Measurements from ENCODE around the gene TOMT. TPM values are rescaled to one million over a fixed set of nuclear protein-coding genes. Genes with fewer than 3 reads are reported as not detected.
"Not testable (repeated sequence)": the region's sequence is repeated elsewhere in the genome, so short reads cannot be mapped to it uniquely, and the experiment has no call there.

TOMT gene
- polyA plus RNA-seq, 1 donor from 2014 or later = 0.76 TPM

- no peaks in the 10 kb centered on the region for H3K9me2 ChIP-seq (ENCODE audit: insufficient read depth, low read length)
- H2AFZ ChIP-seq (ENCODE audit: low read depth, low read length) = no peak overlapping the region
- H3K9me3 ChIP-seq (ENCODE audit: low read length) = no peaks in the 10 kb centered on the region
- no peak overlapping the region for H3K9ac ChIP-seq (ENCODE audit: low read length)
- H3K79me2 ChIP-seq (replicated peaks; ENCODE audit: insufficient read depth, low read length) = no peaks in the 10 kb centered on the region
- H3K4me2 ChIP-seq (ENCODE audit: low read length) = no peak overlapping the region
- TF ChIP-seq EP300 (conservative IDR thresholded peaks at IDR 0.05; ENCODE audit: poor library complexity, severe bottlenecking) (no peak), REST (IDR thresholded peaks at IDR 0.05; ENCODE audit: borderline replicate concordance) (no peak), RAD21 (conservative IDR thresholded peaks at IDR 0.05) (no peak), MXI1 (conservative IDR thresholded peaks at IDR 0.05; ENCODE audit: poor library complexity, severe bottlenecking) (no peak), TAF1 (IDR thresholded peaks at IDR 0.05; ENCODE audit: low read depth) (no peak), EZH2 (IDR thresholded peaks at IDR 0.05; ENCODE audit: borderline replicate concordance, insufficient read depth, low read length, poor library complexity, severe bottlenecking) (no peak), POLR2AphosphoS5 (IDR thresholded peaks at IDR 0.05) (no peak), SMC3 (conservative IDR thresholded peaks at IDR 0.05; ENCODE audit: poor library complexity) (no peak)
- TF ChIP-seq, protein P1, sequence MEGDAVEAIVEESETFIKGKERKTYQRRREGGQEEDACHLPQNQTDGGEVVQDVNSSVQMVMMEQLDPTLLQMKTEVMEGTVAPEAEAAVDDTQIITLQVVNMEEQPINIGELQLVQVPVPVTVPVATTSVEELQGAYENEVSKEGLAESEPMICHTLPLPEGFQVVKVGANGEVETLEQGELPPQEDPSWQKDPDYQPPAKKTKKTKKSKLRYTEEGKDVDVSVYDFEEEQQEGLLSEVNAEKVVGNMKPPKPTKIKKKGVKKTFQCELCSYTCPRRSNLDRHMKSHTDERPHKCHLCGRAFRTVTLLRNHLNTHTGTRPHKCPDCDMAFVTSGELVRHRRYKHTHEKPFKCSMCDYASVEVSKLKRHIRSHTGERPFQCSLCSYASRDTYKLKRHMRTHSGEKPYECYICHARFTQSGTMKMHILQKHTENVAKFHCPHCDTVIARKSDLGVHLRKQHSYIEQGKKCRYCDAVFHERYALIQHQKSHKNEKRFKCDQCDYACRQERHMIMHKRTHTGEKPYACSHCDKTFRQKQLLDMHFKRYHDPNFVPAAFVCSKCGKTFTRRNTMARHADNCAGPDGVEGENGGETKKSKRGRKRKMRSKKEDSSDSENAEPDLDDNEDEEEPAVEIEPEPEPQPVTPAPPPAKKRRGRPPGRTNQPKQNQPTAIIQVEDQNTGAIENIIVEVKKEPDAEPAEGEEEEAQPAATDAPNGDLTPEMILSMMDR (IDR thresholded peaks at IDR 0.05; ENCODE audit: poor library complexity, severe bottlenecking) = no peak
- no peaks in the 10 kb centered on the region for H4K20me1 ChIP-seq (ENCODE audit: insufficient read depth)
- no peaks in the 10 kb centered on the region for H3K36me3 ChIP-seq (ENCODE audit: insufficient read depth, low read length)
- no peak overlapping the region for H3K27ac ChIP-seq (ENCODE audit: low read length)
- no peak overlapping the region for H3K4me3 ChIP-seq (ENCODE audit: low read length)
- H3F3A ChIP-seq (ENCODE audit: insufficient read depth, low read length, poor library complexity, severe bottlenecking) = no peaks in the 10 kb centered on the region
- no peaks in the 10 kb centered on the region for H3K27me3 ChIP-seq (ENCODE audit: insufficient read depth, low read depth, low read length)
Observed at GRCh38 chr11:72140661-72141060, 34.9 kb downstream of the TOMT start.

GRCh38 chr11:72141066-72141465 is 35.3 kb downstream of the TOMT start:
- H3K9me2 ChIP-seq (ENCODE audit: insufficient read depth, low read length) = no peaks in the 10 kb centered on the region
- no peaks in the 10 kb centered on the region for H3K79me2 ChIP-seq (replicated peaks; ENCODE audit: insufficient read depth, low read length)
- no peaks in the 10 kb centered on the region for H3K9me3 ChIP-seq (ENCODE audit: low read length)
- no peak overlapping the region for H2AFZ ChIP-seq (ENCODE audit: low read depth, low read length)
- no peak overlapping the region for H3K27ac ChIP-seq (ENCODE audit: low read length)
- H3K27me3 ChIP-seq (ENCODE audit: insufficient read depth, low read depth, low read length) = no peaks in the 10 kb centered on the region
- no peaks in the 10 kb centered on the region for H3F3A ChIP-seq (ENCODE audit: insufficient read depth, low read length, poor library complexity, severe bottlenecking)
- H3K36me3 ChIP-seq (ENCODE audit: insufficient read depth, low read length) = no peaks in the 10 kb centered on the region
- H3K4me2 ChIP-seq (ENCODE audit: low read length) = no peak overlapping the region
- H4K20me1 ChIP-seq (ENCODE audit: insufficient read depth) = no peaks in the 10 kb centered on the region
- no peak overlapping the region for H3K4me3 ChIP-seq (ENCODE audit: low read length)
- no peak overlapping the region for H3K9ac ChIP-seq (ENCODE audit: low read length)
- TF ChIP-seq POLR2AphosphoS5 (IDR thresholded peaks at IDR 0.05) (no peak), MXI1 (conservative IDR thresholded peaks at IDR 0.05; ENCODE audit: poor library complexity, severe bottlenecking) (no peak), EP300 (conservative IDR thresholded peaks at IDR 0.05; ENCODE audit: poor library complexity, severe bottlenecking) (no peak), REST (IDR thresholded peaks at IDR 0.05; ENCODE audit: borderline replicate concordance) (no peak), SMC3 (conservative IDR thresholded peaks at IDR 0.05; ENCODE audit: poor library complexity) (no peak), EZH2 (IDR thresholded peaks at IDR 0.05; ENCODE audit: borderline replicate concordance, insufficient read depth, low read length, poor library complexity, severe bottlenecking) (no peak), TAF1 (IDR thresholded peaks at IDR 0.05; ENCODE audit: low read depth) (no peak), RAD21 (conservative IDR thresholded peaks at IDR 0.05) (no peak)
- TF ChIP-seq, protein P1 (IDR thresholded peaks at IDR 0.05; ENCODE audit: poor library complexity, severe bottlenecking) = no peak

DNA sequence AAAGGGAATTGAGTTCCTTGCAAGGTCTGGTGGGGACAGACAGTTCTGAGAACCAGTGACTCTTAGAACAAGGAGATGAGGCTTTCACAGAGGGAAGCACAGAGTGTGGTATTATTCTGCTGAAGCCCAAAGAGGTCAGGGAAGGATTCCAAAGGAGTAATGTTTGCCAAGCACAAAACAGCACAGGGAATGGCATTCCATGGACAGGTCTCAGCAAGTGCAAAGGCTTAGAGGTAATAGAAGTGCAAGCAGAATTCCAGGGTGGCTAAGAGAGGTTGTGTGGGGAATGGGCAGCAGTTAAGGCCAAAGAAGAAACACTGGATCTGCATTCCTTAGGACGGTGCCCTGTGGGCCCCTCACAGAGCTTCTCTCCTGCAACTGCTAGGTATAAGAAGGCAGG is 36.4 kb downstream of the TOMT start:
- not testable (repeated sequence) for H3K9me3 ChIP-seq (ENCODE audit: low read length); H3K36me3 ChIP-seq (ENCODE audit: insufficient read depth, low read length); H4K20me1 ChIP-seq (ENCODE audit: insufficient read depth); H3K27ac ChIP-seq (ENCODE audit: low read length); H3F3A ChIP-seq (ENCODE audit: insufficient read depth, low read length, poor library complexity, severe bottlenecking); H3K79me2 ChIP-seq (replicated peaks; ENCODE audit: insufficient read depth, low read length); H3K4me3 ChIP-seq (ENCODE audit: low read length); H3K4me2 ChIP-seq (ENCODE audit: low read length); H3K9ac ChIP-seq (ENCODE audit: low read length); H3K27me3 ChIP-seq (ENCODE audit: insufficient read depth, low read depth, low read length); H2AFZ ChIP-seq (ENCODE audit: low read depth, low read length); H3K9me2 ChIP-seq (ENCODE audit: insufficient read depth, low read length)

Data from neural cell (in vitro differentiated cells).